Activated naive CD8-positive, alpha-beta T cell treated with anti-CD3 and anti-CD28 coated beads, Interleukin-2, amount 50 U/mL, for 24 hours (primary cell): ENCODE measurements around the gene PPARGC1A.

ENCODE experiments used
- ATAC-seq: fragments of 150-1000 bp; cut with Tn5 transposase; one replicate; pipeline ENCODE4 v1.10.0; 2021
- DNase-seq: peaks from one replicate; pipeline ENCODE4 v3.0.0; 2021
- H3K27ac Mint-ChIP-seq: one replicate; pipeline ENCODE4 v1.8.0; 2021; ENCODE audit warnings: mild to moderate bottlenecking, mixed read lengths
- H3K27me3 Mint-ChIP-seq: one replicate; pipeline ENCODE4 v1.8.0; 2021; ENCODE audit warnings: mixed read lengths
- H3K36me3 Mint-ChIP-seq: one replicate; pipeline ENCODE4 v1.8.0; 2021; ENCODE audit warnings: low read depth, mixed read lengths
- H3K4me1 Mint-ChIP-seq: one replicate; pipeline ENCODE4 v1.8.0; 2021; ENCODE audit warnings: mixed read lengths
- H3K4me3 Mint-ChIP-seq: one replicate; pipeline ENCODE4 v1.8.0; 2021; ENCODE audit warnings: mild to moderate bottlenecking, moderate library complexity, mixed read lengths
- H3K9me3 Mint-ChIP-seq: one replicate; pipeline ENCODE4 v1.8.0; 2021; ENCODE audit warnings: mixed read lengths

The PPARGC1A gene

GRCh38 chr4:23855912-23856605 lies 33.8 kb downstream of the PPARGC1A start:
- no peak overlapping the region for H3K4me3 Mint-ChIP-seq
- no peaks in the 10 kb centered on the region for H3K36me3 Mint-ChIP-seq
- peaks cover 3% of the 10 kb centered on the region for H3K9me3 Mint-ChIP-seq
- no peak for DNase-seq
- no peaks in the 10 kb centered on the region for H3K27me3 Mint-ChIP-seq
- H3K4me1 Mint-ChIP-seq = no peaks in the 10 kb centered on the region
- no peak for ATAC-seq
- no peak overlapping the region for H3K27ac Mint-ChIP-seq

GRCh38 chr4:23853986-23854660 lies 35.7 kb downstream of the PPARGC1A start:
- Mint-ChIP-seq H3K36me3 (no peaks in the 10 kb centered on the region), H3K4me1 (no peaks in the 10 kb centered on the region), H3K27ac (no peak overlapping the region), H3K9me3 (peaks cover 2% of the 10 kb centered on the region), H3K27me3 (no peaks in the 10 kb centered on the region), H3K4me3 (no peak overlapping the region)
- DNase-seq (no peak), ATAC-seq (no peak)

GRCh38 chr4:23851464-23851863 lies 38.4 kb downstream of the PPARGC1A start:
- Mint-ChIP-seq H3K27ac (no peak overlapping the region), H3K4me3 (no peak overlapping the region), H3K27me3 (no peaks in the 10 kb centered on the region), H3K4me1 (no peaks in the 10 kb centered on the region), H3K9me3 (no peaks in the 10 kb centered on the region), H3K36me3 (no peaks in the 10 kb centered on the region)
- no peak for ATAC-seq
- DNase-seq = no peak

GRCh38 chr4:23847158-23847557 lies 42.7 kb downstream of the PPARGC1A start:
- Mint-ChIP-seq H3K4me3 (no peak overlapping the region), H3K9me3 (peaks cover 3% of the 10 kb centered on the region), H3K36me3 (no peaks in the 10 kb centered on the region), H3K27ac (no peak overlapping the region), H3K4me1 (no peaks in the 10 kb centered on the region), H3K27me3 (no peaks in the 10 kb centered on the region)
- no peak for DNase-seq
- no peak for ATAC-seq

- H3K27ac Mint-ChIP-seq = no peak overlapping the region
- ATAC-seq (no peak), DNase-seq (no peak)
- no peak overlapping the region for H3K4me3 Mint-ChIP-seq
- H3K36me3 Mint-ChIP-seq = no peaks in the 10 kb centered on the region
- H3K4me1 Mint-ChIP-seq = no peaks in the 10 kb centered on the region
- peaks cover 3% of the 10 kb centered on the region for H3K9me3 Mint-ChIP-seq
- no peaks in the 10 kb centered on the region for H3K27me3 Mint-ChIP-seq
These were observed 44.9 kb downstream of the PPARGC1A start for GRCh38 chr4:23844961-23845360.

- Mint-ChIP-seq H3K4me3 (no peak overlapping the region), H3K9me3 (peaks cover 6% of the 10 kb centered on the region), H3K27ac (no peak overlapping the region), H3K27me3 (no peaks in the 10 kb centered on the region), H3K4me1 (no peaks in the 10 kb centered on the region), H3K36me3 (no peaks in the 10 kb centered on the region)
- DNase-seq (no peak), ATAC-seq (no peak)
These were observed 50.6 kb downstream of the PPARGC1A start for GRCh38 chr4:23839279-23839678.

- Mint-ChIP-seq H3K4me3 (no peak overlapping the region), H3K27me3 (no peaks in the 10 kb centered on the region), H3K36me3 (no peaks in the 10 kb centered on the region)
These were observed 51.2 kb downstream of the PPARGC1A start for GRCh38 chr4:23838607-23839006.

GRCh38 chr4:23838131-23838530 lies 51.7 kb downstream of the PPARGC1A start:
- H3K36me3 Mint-ChIP-seq = no peaks in the 10 kb centered on the region
- H3K4me1 Mint-ChIP-seq = no peaks in the 10 kb centered on the region
- H3K27ac Mint-ChIP-seq = no peak overlapping the region
- no peak for DNase-seq
- peaks cover 6% of the 10 kb centered on the region for H3K9me3 Mint-ChIP-seq
- ATAC-seq = no peak
- H3K4me3 Mint-ChIP-seq = no peak overlapping the region
- H3K27me3 Mint-ChIP-seq = no peaks in the 10 kb centered on the region

More at GRCh38 chr4:23838607-23839006, 51.2 kb downstream of the PPARGC1A start:
- no peaks in the 10 kb centered on the region for H3K4me1 Mint-ChIP-seq
- ATAC-seq (no peak), DNase-seq (no peak)
- H3K9me3 Mint-ChIP-seq = peaks cover 6% of the 10 kb centered on the region
- H3K27ac Mint-ChIP-seq = no peak overlapping the region

GRCh38 chr4:23837371-23837770 lies 52.5 kb downstream of the PPARGC1A start:
- no peak for DNase-seq
- no peak for ATAC-seq
- Mint-ChIP-seq H3K4me1 (no peaks in the 10 kb centered on the region), H3K9me3 (peaks cover 6% of the 10 kb centered on the region), H3K27ac (no peak overlapping the region), H3K4me3 (no peak overlapping the region), H3K27me3 (no peaks in the 10 kb centered on the region), H3K36me3 (no peaks in the 10 kb centered on the region)

- peaks cover 6% of the 10 kb centered on the region for H3K9me3 Mint-ChIP-seq
These were observed 53.9 kb downstream of the PPARGC1A start for GRCh38 chr4:23835774-23836478.

GRCh38 chr4:23828779-23829178 lies 61.1 kb downstream of the PPARGC1A start:
- H3K27me3 Mint-ChIP-seq = no peaks in the 10 kb centered on the region
- no peaks in the 10 kb centered on the region for H3K4me1 Mint-ChIP-seq
- no peaks in the 10 kb centered on the region for H3K36me3 Mint-ChIP-seq
- ATAC-seq = no peak
- H3K27ac Mint-ChIP-seq = no peak overlapping the region
- no peak for DNase-seq
- no peaks in the 10 kb centered on the region for H3K9me3 Mint-ChIP-seq
- H3K4me3 Mint-ChIP-seq = no peak overlapping the region

More at GRCh38 chr4:23835774-23836478, 53.9 kb downstream of the PPARGC1A start:
- Mint-ChIP-seq H3K27ac (no peak overlapping the region), H3K36me3 (no peaks in the 10 kb centered on the region), H3K4me3 (no peak overlapping the region), H3K4me1 (no peaks in the 10 kb centered on the region), H3K27me3 (no peaks in the 10 kb centered on the region)
- ATAC-seq = no peak
- DNase-seq = no peak

GRCh38 chr4:23828020-23828715 lies 61.7 kb downstream of the PPARGC1A start:
- H3K4me3 Mint-ChIP-seq = no peak overlapping the region
- no peak for ATAC-seq
- no peaks in the 10 kb centered on the region for H3K9me3 Mint-ChIP-seq
- H3K27ac Mint-ChIP-seq = no peak overlapping the region
- no peaks in the 10 kb centered on the region for H3K36me3 Mint-ChIP-seq
- no peaks in the 10 kb centered on the region for H3K4me1 Mint-ChIP-seq
- no peaks in the 10 kb centered on the region for H3K27me3 Mint-ChIP-seq
- DNase-seq = no peak

- Mint-ChIP-seq H3K9me3 (peaks cover 5% of the 10 kb centered on the region), H3K4me3 (no peak overlapping the region), H3K36me3 (no peaks in the 10 kb centered on the region), H3K4me1 (no peaks in the 10 kb centered on the region), H3K27ac (no peak overlapping the region), H3K27me3 (no peaks in the 10 kb centered on the region)
- ATAC-seq = no peak
- DNase-seq = no peak
These were observed 67.7 kb downstream of the PPARGC1A start for GRCh38 chr4:23822181-23822580.

- no peaks in the 10 kb centered on the region for H3K36me3 Mint-ChIP-seq
- H3K27ac Mint-ChIP-seq = no peak overlapping the region
- peaks cover 5% of the 10 kb centered on the region for H3K9me3 Mint-ChIP-seq
- H3K4me3 Mint-ChIP-seq = no peak overlapping the region
- ATAC-seq (no peak), DNase-seq (no peak)
- no peaks in the 10 kb centered on the region for H3K4me1 Mint-ChIP-seq
- no peaks in the 10 kb centered on the region for H3K27me3 Mint-ChIP-seq
These were observed 70.8 kb downstream of the PPARGC1A start for GRCh38 chr4:23819041-23819511.
